NOMO-1 (cell line): ENCODE data around the gene ALDH18A1.

ENCODE experiments used
- DNase-seq, 2 experiments: peaks; one replicate each; lab custom pipeline; 2025; ENCODE audit not compliant: unreplicated experiment in 2 of 2; lab: John Stamatoyannopoulos, UW

Gene ALDH18A1

DNA sequence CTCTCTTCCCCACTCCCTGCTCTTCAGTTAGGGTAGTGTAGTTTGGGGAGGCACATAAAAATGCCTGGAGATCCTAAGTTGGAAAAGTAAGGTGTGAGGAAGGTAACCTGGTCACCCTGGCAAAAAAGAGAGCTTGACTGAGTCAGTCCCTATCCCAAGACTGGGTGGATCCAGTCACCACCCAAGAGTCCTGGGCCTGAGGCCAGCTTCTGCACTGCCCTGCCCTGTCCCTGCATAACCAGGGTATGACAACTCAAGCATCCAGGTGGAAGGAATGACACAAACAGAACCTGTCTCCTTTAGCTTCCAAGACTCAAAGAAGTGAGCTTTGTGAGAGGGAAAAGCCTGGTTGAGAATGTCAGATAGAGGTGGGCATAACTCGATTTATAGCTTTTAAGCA is 68.5 kb downstream of the ALDH18A1 start:
- no peak for DNase-seq

DNA sequence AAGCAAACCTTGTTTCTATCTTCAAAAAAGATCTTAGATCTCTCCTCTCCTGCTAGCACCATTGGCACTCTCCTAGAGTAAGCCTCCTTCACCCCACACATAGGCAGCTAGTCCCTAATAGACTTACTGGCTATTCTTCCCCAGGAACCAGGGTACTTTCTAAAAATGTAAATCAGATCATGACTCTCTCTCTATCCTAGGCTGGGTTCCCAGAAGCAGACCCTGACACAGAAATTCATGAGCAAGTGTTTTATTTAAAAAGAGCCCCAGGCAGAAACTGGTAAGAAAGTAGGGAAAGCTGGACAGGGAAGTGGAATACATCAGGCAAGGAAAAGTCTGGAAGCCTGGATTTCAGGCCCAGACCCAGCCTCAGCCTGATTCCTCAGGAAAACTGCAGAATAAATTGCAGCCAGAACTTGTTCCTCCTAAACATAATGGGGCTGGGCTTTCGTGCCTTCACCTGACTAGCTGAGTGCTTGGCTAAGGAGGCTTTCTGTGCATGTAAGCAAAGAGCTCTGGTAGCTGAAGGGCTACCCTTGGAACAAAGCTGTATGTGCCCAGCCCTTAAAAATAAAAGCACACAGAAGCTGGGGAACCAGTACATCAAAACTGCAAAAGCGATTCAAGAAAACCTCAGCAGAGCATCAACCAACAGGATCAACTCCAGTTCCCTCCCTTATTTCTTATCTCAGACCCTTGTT is 76.5 kb downstream of the ALDH18A1 start:
- DNase-seq, result no peak

DNA sequence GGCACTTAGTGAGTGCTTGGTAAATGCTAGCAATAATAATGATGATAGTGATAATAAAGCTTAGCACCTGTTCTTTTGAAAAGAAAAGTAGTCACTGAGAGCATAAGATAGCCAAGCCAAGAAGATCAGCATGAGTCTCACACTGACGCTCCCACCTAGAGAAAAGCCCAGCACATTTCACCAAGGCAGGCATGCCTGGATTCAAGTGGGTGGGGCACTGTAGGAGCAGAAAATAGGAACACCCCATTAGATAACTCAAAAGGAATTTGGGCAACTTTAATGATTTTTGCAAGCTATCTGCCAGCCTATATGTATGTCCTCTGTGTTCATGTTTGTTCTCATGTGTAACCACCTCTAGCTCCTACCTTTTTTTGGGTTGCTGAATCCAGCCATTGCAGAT is 77.2 kb downstream of the ALDH18A1 start:
- DNase-seq, result no peak

DNA sequence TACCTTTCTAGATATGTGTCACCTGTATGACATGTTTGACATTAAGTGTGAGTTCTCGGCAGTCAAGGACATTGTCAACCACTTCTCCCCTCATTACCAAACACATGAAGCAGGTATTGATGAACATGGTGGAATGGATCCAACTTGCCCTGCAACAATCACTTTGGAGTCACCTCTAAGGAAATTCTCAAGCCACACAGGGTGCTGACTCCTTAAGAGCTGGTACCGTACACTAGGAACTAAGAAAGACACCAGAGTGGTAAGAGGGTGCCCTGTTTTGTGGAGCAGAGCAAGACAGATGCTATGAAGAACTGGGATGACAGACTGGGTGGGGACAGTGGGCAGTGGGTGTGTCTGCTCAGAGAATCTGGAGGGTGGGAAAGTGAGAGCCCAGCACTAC is 77.9 kb downstream of the ALDH18A1 start:
- DNase-seq, result no peak

DNA sequence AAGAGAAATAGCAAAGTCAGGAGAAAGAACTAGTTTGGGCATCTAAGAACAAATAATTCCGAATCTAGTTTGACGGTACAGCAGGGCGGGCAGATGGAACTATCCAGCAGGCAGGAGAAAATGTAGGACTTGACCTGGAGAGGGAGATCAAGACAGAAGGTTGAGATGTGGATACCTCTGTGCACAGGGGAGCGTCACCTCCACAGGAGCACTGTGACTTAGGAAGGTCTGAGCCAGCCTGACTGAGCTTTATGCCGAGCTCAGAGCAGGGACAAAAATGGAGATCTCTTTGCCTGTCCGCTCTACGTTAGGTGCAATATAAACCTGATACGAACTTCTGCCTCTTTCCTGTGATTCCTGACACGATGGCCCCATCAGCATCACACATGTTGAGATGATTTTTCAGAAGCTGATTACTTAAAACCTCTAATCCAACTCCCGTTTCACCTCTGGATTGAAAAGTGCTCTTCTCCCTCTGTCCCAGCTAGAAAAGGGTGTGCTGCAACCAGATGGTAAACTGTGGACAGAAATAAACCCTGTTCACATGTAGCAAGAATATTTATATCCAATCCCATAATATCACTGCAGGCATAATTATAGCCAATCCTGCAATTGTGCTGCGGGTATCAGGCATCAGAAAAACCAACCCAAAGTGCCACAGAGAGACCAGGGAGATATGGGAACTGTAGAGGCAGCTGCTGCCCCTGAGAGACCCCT is 81.7 kb downstream of the ALDH18A1 start:
- DNase-seq, result no peak

DNA sequence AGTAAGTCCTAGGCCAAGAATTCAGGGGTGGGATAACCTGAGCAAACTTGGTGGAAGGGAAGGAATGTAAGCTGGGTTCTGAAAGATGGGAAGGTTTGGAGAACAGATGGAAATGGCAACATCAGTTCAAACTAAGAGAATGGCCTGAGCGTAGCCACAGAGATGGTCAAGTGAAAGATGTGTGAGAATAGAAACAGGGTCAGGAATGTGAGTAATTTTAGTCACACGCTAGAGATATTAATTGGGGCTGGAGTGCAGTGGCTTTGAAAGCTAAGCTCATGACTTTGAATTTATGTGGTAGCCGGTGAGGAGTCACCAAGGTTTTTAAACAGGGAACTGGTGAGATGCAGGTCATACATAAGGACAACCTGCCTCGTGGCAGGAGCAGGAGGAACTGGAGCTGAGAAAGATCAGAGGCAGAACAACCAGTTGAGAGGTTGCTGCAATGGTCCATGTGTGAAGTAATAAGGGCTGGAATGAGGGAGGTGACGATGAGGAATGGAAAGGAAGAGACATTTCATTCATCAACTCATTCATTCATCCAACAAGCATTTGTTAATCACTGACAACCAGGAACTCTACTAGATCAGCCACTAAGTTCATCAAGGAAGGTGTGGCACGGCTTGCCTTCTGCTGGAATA is 82.4 kb downstream of the ALDH18A1 start:
- DNase-seq, result no peak

DNA sequence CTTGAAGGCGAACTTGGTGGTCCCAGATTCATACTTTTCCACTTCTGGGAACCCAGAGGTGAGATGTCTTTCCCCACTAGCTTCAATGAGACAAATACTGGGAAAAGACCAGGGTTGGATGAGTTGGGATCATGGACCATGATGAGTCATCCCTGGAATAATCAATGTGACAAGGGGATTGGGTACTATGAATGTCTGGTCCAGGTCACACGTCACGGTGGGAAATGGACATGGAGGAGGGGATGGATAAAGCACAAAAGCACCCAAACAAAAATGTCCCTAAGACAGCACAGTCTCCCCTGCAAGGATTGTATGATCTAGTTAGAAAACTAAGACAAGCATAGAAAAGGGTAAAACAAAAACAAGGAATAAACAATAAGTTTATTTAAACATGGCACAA is 83.0 kb downstream of the ALDH18A1 start:
- DNase-seq, result no peak

DNA sequence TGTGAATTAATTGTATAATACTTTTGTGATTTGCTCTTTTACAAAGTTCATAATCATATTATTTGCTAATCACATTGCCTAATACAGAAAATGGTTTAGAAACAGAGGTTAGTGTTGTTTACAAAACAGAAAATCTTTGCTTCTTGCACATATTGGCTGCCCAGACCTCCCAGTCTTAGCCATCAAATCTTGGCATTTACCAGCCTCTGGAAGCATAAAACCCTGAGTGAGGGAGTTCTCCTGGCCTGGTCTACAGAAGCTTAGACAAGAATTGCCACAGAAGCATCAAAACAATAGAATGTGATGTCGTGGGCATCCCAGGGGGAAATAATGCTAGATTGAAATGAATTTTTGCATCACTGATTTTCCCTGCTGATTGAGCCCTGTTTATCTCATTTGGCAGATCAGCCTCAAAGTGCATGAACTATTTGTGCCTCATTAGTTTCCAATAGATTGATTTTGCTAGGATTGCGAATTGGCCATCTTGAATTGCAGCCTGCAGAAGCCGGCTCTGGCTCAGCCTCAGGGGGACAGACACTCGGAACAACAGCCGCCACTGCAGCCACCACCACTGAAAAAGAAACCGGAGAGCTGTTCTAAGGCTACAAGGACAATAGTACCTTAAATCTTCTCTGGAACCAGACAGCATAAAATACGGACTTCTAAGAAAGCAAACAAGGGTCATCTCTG is 84.2 kb downstream of the ALDH18A1 start:
- no peak for DNase-seq

DNA sequence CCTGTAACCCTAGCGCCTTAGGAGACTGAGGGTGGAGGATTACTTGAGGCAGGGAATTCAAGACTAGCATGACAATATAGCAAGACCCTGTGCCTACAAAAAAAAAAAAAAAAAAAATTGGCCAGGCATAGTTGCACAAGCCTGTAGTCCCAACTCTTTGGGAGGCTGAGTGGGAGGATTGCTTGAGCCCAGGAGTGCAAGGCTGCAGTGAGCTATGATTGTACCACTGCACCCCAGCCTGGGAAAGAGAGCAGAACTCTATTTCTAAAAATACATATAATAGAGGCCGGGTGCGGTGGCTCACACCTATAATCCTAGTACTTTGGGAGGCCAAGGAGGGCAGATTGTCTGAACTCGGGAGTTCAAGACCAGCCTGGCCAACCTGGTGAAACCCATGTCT is 85.1 kb downstream of the ALDH18A1 start:
- no peak for DNase-seq

DNA sequence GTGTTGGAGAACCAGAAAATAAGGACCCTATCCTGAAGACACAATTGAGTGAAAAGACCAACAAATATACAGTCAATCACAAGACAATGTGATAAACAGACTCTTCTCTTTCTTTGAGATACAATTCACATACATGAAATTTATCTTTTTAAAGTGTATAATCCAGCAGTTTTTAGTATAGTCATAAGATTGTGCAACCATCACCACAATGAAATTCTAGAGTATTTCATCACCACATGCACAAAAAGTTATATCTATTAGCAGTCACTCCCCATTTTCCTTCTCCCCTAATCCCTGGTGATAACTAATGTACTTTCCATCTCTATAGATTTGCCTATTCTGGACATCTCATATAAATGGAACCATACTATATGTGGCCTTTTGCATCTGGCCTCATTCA is 87.1 kb downstream of the ALDH18A1 start:
- DNase-seq, result no peak

DNA sequence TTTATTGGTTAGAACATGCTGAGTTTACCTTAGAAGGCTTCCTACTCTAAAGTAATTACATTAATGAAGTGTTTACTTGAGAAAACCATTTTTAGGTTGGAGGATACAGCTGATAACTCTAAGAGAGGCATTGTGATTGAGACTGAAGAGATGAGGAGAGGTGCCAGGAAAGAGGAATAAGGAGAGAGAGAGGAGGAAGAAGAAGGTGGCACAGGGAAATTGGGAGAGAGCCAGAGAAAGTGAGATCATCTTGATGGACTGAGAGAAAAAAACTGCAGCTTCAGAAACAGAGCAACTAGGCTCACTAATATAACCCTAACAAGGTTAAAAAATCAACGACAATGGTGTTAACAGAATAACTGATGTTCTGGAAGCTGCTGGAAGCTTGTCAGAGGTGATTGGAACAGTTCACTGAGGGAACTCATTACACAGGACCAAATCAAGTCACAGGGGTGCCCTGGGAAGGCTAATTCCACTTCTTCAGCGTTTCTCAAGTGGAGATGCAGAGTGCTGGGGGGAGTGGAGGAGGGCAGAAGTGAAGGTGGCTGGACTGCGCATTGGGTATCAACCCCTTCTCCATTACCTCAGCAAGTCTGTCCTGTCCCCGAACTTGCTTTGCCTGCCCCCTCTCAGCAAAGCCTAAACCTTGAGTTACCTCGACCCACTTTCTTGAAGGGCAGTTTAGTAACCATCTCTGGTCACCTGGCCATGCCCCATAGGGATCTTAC is 88.4 kb downstream of the ALDH18A1 start:
- no peak for DNase-seq

DNA sequence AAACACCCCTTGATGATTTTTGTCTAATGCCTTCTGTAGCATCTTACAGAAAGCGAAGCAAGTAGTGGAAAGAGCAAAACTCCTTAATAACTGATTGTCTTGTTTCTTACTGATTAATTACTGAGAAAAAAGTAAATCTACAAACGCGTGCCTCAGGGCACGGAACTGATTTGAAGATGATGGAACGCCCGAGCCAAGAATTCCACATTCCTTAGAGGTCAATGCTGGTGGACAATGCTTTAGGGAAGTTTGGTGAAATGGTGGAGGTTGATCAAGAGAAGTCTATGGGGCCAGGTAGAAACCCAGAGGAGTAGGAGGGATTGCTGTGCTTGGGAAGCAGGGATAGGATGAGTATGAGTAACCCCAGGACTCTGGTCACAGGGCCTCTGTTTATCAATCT is 90.4 kb downstream of the ALDH18A1 start:
- DNase-seq, result no peak

DNA sequence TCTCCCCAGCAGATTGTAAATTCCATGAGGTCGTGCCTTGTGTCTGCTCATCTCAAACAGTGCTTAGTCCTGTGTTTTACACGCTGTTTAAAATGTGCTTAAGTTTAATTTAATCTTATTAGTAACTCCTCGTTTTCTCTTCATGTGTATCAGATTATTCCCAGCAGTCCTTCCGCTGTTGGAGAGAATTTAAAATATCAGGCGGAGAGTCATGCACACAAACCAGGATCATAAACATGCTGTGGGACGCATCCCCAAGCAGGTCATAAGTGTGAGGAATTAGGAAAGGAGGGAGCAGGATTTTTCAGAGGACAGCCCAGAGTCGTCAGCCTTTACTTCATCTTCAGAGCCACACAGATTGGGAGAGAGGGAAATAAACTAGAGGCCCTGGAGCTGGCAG is 91.2 kb downstream of the ALDH18A1 start:
- DNase-seq, result no peak

DNA sequence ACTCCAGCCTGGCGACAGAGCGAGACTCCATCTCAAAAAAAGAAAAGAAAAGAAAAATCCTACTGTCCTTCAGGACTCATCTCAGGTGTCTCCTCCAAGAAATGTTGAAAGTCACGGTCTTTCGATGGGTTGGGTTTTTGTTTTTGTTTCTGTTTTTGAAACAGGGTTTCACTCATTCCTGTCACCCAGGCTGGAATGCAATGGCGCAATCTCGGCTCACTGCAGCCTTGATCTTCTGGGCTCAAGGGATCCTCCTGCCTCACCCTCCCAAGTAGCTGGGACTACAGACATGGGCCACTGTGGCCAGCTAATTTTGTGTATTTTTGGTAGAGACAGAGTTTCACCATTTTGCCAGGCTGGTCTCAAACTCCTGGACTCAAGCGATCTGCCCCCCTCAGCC is 92.2 kb downstream of the ALDH18A1 start:
- no peak for DNase-seq

DNA sequence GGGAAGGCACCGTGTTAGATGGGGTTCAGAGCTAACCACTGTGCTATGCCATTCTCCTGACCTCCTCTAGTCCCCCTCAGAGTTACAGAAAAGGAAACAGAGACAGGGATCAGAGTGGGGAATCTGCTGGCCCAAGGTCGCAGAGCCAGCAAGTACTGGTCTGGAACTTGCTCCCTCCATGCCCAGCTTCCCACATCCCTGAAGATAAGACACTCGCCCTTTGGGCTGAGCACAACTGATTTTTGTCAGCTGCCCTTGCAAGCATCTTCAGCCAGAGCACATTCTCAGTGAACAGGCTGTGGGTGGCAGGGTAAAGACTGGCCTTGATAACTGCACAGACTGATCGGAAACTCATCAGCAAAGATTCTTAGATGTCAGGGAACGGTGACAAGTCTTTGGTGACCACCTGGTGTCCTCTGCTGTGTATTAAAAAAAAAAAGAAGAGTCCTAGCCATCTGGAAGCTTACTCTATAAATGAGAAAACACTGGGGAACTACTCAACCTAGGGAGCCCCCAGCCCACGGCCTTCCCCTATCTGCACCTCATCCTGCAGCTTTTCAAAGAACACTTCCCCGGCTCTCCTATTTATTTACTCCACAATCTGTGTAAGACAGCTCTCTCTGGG is 94.1 kb downstream of the ALDH18A1 start:
- no peak for DNase-seq

DNA sequence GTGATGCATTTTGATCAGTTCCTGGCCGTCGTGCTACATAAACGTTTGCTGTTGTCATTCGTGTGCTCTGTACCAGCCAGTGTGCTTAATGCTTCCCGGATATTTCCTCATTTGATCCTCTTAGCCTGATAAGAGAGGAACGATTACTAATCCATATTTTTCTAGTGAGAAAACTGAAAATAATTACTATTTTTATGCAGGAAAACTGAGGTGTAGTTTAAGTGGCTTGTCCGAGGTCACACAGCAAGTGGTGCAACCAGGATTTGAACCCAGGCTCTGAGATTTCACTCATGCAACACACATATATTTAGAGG is 94.7 kb downstream of the ALDH18A1 start:
- no peak for DNase-seq

DNA sequence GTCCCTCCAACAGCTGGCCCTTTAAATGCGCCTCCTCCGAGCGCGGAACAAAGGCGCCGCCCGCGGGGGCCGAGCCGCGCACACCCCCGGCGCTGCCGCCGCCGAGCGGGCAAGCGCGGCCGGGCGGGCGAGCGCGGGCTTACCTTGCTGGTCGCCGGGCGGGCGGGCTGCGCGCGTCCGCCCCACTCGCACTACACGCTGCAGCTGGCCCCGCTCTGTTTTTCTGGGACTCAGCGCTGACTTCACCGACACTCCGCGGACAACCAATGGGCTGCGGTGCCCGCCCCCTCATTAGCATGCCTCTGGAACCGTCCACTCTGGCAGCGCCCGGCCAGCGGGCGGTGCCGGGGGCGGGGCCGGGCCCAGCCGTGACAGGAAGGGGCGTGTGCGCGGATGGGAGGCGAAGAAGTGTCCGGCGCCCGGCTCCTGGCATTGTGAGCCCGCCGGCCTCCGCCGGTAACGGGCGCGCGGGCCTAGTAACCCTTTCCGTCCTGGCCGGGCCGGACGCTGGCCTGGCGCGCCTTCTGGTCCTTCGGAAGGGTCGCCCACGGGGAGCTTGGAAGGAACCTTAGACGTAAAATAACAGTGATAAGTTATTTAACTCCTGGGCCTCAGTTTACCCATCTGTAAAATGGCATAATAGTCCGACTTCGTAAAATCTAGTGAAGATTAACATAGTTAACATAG is 95.2 kb downstream of the ALDH18A1 start, which contains the start of gene SORBS1:
Gene SORBS1 (minus strand): TSS at position 195 of the 687 bp plus-strand sequence. CDS start 120,236 bp downstream, outside the sequence.
- peak; percentile 96 to 97 for DNase-seq

DNA sequence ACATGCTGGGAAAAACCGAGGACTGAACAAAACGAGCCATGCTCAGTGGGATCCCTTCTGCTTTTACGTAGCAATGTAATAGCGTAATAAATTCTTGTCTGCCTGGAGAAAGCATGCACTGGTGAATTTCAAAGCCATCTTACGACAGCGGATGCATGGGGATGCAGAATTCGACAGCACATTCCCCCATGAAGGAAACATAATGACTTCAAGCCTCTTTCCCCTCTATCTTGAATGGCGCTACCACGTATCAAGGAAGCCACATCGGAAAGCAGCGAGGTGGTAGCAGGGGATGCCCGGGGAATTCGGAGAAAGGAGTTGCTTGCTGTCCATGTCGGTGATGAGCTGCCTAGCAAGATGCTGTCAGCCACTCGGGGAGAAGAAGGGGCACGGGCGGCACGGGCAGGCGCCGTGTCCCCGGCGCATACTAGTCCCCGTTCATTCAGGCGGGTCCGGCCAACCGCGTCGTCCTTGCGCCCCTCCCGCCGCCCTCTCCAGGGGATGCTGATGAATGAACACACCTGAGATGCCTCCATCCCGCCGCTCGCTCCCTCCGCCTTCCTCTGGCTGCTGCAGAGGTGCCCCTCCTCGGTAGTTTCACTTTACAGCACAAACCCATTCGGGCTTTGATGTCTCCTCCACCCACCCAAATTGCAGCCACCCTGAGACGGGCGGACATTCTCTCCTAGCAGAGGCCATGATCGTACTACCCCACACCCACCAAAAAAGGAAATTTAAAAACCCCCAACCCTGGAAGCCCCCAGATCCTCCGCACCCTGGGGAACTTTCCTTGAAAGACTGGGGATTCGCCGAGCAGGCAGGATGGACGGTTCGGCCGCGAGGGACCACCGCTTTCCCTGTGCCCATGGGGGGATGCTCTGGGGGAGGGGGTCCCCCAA is 96.0 kb downstream of the ALDH18A1 start:
- DNase-seq, result peak in 1 of 2 experiments; percentile 2

DNA sequence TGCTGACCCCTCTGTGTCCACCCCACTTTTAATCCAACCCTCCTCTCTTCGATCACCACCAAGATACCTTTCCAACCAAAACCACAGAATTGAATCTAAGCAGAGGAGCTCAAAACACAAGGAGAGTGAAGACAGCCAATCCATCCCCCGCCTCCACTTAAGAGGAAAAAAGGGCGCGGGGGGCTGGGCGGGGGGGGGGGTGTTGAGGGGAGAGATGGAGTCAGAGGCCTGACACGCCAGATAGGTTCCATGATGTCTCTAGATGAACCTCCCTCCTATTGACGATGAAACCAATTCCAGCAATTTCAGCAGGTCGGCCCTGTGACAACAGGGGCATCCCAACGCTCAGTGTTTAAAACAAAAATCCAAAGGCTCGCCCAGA is 96.6 kb downstream of the ALDH18A1 start:
- DNase-seq, result no peak
